ENCODE measurements around the gene RASA1. TPM values are rescaled to one million over a fixed set of nuclear protein-coding genes. Genes with fewer than 3 reads are reported as not detected.

RASA1 gene
- total and polyA plus RNA-seq, 2 experiments from 2014 or later: 9.3 to 35.0 TPM

GRCh38 chr5:87347841-87348240, 80.2 kb downstream of the RASA1 start:
- Histone ChIP-seq H2AFZ (no peak overlapping the region), H4K20me1 (replicated peaks; ENCODE audit: insufficient read depth) (no peaks in the 10 kb centered on the region), H3K36me3 (ENCODE audit: insufficient read depth) (no peaks in the 10 kb centered on the region), H3K27me3 (ENCODE audit: insufficient read depth) (no peaks in the 10 kb centered on the region), H3K4me2 (no peak overlapping the region), H3K4me3 (no peak overlapping the region), H3K27ac (ENCODE audit: low read depth) (no peak overlapping the region), H3K9me2 (ENCODE audit: insufficient read depth) (no peaks in the 10 kb centered on the region), H3F3A (replicated peaks; ENCODE audit: low read depth) (no peaks in the 10 kb centered on the region), H3K79me2 (replicated peaks; ENCODE audit: insufficient read depth) (no peaks in the 10 kb centered on the region), H3K4me1 (ENCODE audit: insufficient read depth) (no peaks in the 10 kb centered on the region)
- no peak for DNase-seq (ENCODE audit: low spot score)
- no peak overlapping the region for H3K4me3 Mint-ChIP-seq
- no peaks in the 10 kb centered on the region for H3K9me3 Mint-ChIP-seq
- no peak overlapping the region for H3K27ac Mint-ChIP-seq
- H3K36me3 Mint-ChIP-seq (ENCODE audit: low read depth): peaks cover 16% of the 10 kb centered on the region
- no peak for TF ChIP-seq ZNF114 (CRISPR knock-in tag; IDR thresholded peaks at IDR 0.05)
- TF ChIP-seq NANOG (IDR thresholded peaks at IDR 0.05; ENCODE audit: borderline replicate concordance): no peak
- TF ChIP-seq, protein P1, sequence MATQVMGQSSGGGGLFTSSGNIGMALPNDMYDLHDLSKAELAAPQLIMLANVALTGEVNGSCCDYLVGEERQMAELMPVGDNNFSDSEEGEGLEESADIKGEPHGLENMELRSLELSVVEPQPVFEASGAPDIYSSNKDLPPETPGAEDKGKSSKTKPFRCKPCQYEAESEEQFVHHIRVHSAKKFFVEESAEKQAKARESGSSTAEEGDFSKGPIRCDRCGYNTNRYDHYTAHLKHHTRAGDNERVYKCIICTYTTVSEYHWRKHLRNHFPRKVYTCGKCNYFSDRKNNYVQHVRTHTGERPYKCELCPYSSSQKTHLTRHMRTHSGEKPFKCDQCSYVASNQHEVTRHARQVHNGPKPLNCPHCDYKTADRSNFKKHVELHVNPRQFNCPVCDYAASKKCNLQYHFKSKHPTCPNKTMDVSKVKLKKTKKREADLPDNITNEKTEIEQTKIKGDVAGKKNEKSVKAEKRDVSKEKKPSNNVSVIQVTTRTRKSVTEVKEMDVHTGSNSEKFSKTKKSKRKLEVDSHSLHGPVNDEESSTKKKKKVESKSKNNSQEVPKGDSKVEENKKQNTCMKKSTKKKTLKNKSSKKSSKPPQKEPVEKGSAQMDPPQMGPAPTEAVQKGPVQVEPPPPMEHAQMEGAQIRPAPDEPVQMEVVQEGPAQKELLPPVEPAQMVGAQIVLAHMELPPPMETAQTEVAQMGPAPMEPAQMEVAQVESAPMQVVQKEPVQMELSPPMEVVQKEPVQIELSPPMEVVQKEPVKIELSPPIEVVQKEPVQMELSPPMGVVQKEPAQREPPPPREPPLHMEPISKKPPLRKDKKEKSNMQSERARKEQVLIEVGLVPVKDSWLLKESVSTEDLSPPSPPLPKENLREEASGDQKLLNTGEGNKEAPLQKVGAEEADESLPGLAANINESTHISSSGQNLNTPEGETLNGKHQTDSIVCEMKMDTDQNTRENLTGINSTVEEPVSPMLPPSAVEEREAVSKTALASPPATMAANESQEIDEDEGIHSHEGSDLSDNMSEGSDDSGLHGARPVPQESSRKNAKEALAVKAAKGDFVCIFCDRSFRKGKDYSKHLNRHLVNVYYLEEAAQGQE (IDR thresholded peaks at IDR 0.05; ENCODE audit: unreplicated experiment): no peak
- no peak for TF ChIP-seq EZH2 (IDR thresholded peaks at IDR 0.05; ENCODE audit: low read depth, unreplicated experiment)
- TF ChIP-seq STAT1 (IDR thresholded peaks at IDR 0.05; ENCODE audit: unreplicated experiment): no peak
- TF ChIP-seq, protein P2, sequence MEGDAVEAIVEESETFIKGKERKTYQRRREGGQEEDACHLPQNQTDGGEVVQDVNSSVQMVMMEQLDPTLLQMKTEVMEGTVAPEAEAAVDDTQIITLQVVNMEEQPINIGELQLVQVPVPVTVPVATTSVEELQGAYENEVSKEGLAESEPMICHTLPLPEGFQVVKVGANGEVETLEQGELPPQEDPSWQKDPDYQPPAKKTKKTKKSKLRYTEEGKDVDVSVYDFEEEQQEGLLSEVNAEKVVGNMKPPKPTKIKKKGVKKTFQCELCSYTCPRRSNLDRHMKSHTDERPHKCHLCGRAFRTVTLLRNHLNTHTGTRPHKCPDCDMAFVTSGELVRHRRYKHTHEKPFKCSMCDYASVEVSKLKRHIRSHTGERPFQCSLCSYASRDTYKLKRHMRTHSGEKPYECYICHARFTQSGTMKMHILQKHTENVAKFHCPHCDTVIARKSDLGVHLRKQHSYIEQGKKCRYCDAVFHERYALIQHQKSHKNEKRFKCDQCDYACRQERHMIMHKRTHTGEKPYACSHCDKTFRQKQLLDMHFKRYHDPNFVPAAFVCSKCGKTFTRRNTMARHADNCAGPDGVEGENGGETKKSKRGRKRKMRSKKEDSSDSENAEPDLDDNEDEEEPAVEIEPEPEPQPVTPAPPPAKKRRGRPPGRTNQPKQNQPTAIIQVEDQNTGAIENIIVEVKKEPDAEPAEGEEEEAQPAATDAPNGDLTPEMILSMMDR (conservative IDR thresholded peaks at IDR 0.05; ENCODE audit: low read depth in 2 of 2): no peak
- TF ChIP-seq JUNB (IDR thresholded peaks at IDR 0.05; ENCODE audit: unreplicated experiment): no peak
- TF ChIP-seq EZH2phosphoT487 (IDR thresholded peaks at IDR 0.05; ENCODE audit: unreplicated experiment): no peak
- no peak for ATAC-seq
- H3K27me3 Mint-ChIP-seq (ENCODE audit: insufficient read depth, low read depth, poor library complexity): no peaks in the 10 kb centered on the region
- no peaks in the 10 kb centered on the region for H3K4me1 Mint-ChIP-seq

GRCh38 chr5:87354496-87354895, 86.8 kb downstream of the RASA1 start:
- no peaks in the 10 kb centered on the region for H3K36me3 ChIP-seq (ENCODE audit: insufficient read depth)
- Mint-ChIP-seq H3K27ac (no peak overlapping the region), H3K36me3 (ENCODE audit: low read depth) (peaks cover 8% of the 10 kb centered on the region; the same call in 2 of the 3 replicates)
- TF ChIP-seq, protein P1 (IDR thresholded peaks at IDR 0.05; ENCODE audit: unreplicated experiment): no peak
- TF ChIP-seq, protein P2 (conservative IDR thresholded peaks at IDR 0.05; ENCODE audit: low read depth in 2 of 2): no peak
- no peak for TF ChIP-seq NANOG (IDR thresholded peaks at IDR 0.05; ENCODE audit: borderline replicate concordance)
- TF ChIP-seq, protein P3, sequence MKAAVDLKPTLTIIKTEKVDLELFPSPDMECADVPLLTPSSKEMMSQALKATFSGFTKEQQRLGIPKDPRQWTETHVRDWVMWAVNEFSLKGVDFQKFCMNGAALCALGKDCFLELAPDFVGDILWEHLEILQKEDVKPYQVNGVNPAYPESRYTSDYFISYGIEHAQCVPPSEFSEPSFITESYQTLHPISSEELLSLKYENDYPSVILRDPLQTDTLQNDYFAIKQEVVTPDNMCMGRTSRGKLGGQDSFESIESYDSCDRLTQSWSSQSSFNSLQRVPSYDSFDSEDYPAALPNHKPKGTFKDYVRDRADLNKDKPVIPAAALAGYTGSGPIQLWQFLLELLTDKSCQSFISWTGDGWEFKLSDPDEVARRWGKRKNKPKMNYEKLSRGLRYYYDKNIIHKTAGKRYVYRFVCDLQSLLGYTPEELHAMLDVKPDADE (IDR thresholded peaks at IDR 0.05): no peak

More at GRCh38 chr5:87354496-87354895, 86.8 kb downstream of the RASA1 start:
- no peak overlapping the region for H3K4me3 Mint-ChIP-seq
- no peaks in the 10 kb centered on the region for H3K79me2 ChIP-seq (replicated peaks; ENCODE audit: insufficient read depth)
- H3K27me3 ChIP-seq (ENCODE audit: insufficient read depth): no peaks in the 10 kb centered on the region
- H3K27me3 Mint-ChIP-seq (ENCODE audit: insufficient read depth, low read depth, poor library complexity): no peaks in the 10 kb centered on the region
- no peak overlapping the region for H3K4me2 ChIP-seq
- H3K9me2 ChIP-seq (ENCODE audit: insufficient read depth): no peaks in the 10 kb centered on the region
- no peak for DNase-seq (ENCODE audit: low spot score)
- H3K4me3 ChIP-seq: no peak overlapping the region
- no peaks in the 10 kb centered on the region for H3K9me3 Mint-ChIP-seq
- H3K27ac ChIP-seq (ENCODE audit: low read depth): no peak overlapping the region
- no peaks in the 10 kb centered on the region for H4K20me1 ChIP-seq (replicated peaks; ENCODE audit: insufficient read depth)
- no peaks in the 10 kb centered on the region for H3F3A ChIP-seq (replicated peaks; ENCODE audit: low read depth)
- no peak overlapping the region for H2AFZ ChIP-seq
- H3K4me1 ChIP-seq (ENCODE audit: insufficient read depth): no peaks in the 10 kb centered on the region
- H3K4me1 Mint-ChIP-seq: no peaks in the 10 kb centered on the region
- no peak for ATAC-seq
